Skin of body (tissue), 2 donors: Measurements from ENCODE around the gene MAT1A. TPM values are rescaled to one million over a fixed set of nuclear protein-coding genes. Genes with fewer than 3 reads are reported as not detected.
"Not testable (repeated sequence)": the region's sequence is repeated elsewhere in the genome, so short reads cannot be mapped to it uniquely, and the experiment has no call there.

ENCODE experiments used
- DNase-seq: peaks from one replicate; lab custom pipeline; 2025; lab: John Stamatoyannopoulos, UW
- total RNA-seq: library from RNA; depleted of rRNA; stranded (reverse); fragments of >200 nt; gene quantifications from one replicate; pipeline ENCODE4 v1.2.3, GENCODE V29; 2014

MAT1A gene
- total RNA-seq, 1 donor from 2014 or later, result 0.30 TPM

GRCh38 chr10:80233871-80234270, 55.6 kb downstream of the MAT1A start:
- DNase-seq, result not testable (repeated sequence)

- not testable (repeated sequence) for DNase-seq
Observed at GRCh38 chr10:80226723-80227122, 62.7 kb downstream of the MAT1A start.

GRCh38 chr10:80223031-80223419, 66.4 kb downstream of the MAT1A start:
- DNase-seq, result not testable (repeated sequence)

Other genes with a start within 250 kb of the MAT1A start
- gene TMEM254, start 211.0 kb downstream of the MAT1A start, total RNA-seq, result 23.6 TPM
- 40.2 TPM for gene PLAC9, start 156.9 kb downstream of the MAT1A start, total RNA-seq
- gene ANXA11, start 84.1 kb downstream of the MAT1A start, total RNA-seq, result 38.9 TPM
- gene DYDC1, start 67.1 kb upstream of the MAT1A start, total RNA-seq, result 0.30 TPM
- 0.10 TPM for gene DYDC2, start 67.1 kb upstream of the MAT1A start, total RNA-seq
- 69.5 TPM for gene PRXL2A, start 118.9 kb upstream of the MAT1A start, total RNA-seq
- 24.1 TPM for gene TSPAN14, start 164.7 kb upstream of the MAT1A start, total RNA-seq
- gene SH2D4B, start 248.2 kb upstream of the MAT1A start, total RNA-seq, result 0.20 TPM